HepG2 (cell line): ENCODE measurements around the gene ANO6.

ENCODE experiments used
- CBX2 ChIP-seq, 2 experiments: fragments of 200-600 bp in 1 of 2; sonication (generic); formaldehyde crosslinking in 1 of 2; IDR thresholded peaks; 2 replicates each; pipeline versions ENCODE4 v1.7.0 to v1.8.1; 2018 to 2022; ENCODE audit warnings: low read depth in 2 of 2, low read length in 1 of 2, mild to moderate bottlenecking in 1 of 2, missing genetic modification reagents in 1 of 2
- POLR2A ChIP-seq, 2 experiments: IDR thresholded peaks; 2 replicates each; pipeline ENCODE4 v1.6.1; 2011; ENCODE audit warnings: low read depth in 2 of 2, low read length in 2 of 2, mild to moderate bottlenecking in 1 of 2, moderate library complexity in 1 of 2; ENCODE audit not compliant: insufficient read depth in 1 of 2
- POLR2AphosphoS5 ChIP-seq: IDR thresholded peaks from 2 replicates; pipeline ENCODE4 v1.6.1; 2012; ENCODE audit warnings: low read depth, low read length
- XRCC5 ChIP-seq: fragments of 200-400 bp; formaldehyde crosslinking; optimal IDR thresholded peaks from 2 replicates; pipeline ENCODE3; 2017; ENCODE audit warnings: mild to moderate bottlenecking, low read length
- ZNF501 ChIP-seq: sonication (generic); formaldehyde crosslinking; IDR thresholded peaks from 2 replicates; pipeline ENCODE4 v1.5.1; 2020; ENCODE audit warnings: mild to moderate bottlenecking, moderate library complexity, missing genetic modification reagents
- ZNF75D ChIP-seq: sonication (generic); formaldehyde crosslinking; IDR thresholded peaks from 2 replicates; pipeline ENCODE4 v1.8.1; 2023; ENCODE audit warnings: missing genetic modification reagents, mild to moderate bottlenecking, borderline replicate concordance
- TF ChIP-seq, protein P1 (sequence below): sonication (generic); formaldehyde crosslinking; IDR thresholded peaks from 2 replicates; pipeline ENCODE4 v1.8.0; 2022; ENCODE audit warnings: mild to moderate bottlenecking, missing genetic modification reagents, borderline replicate concordance
- TF ChIP-seq, protein P2 (sequence below): sonication (generic); formaldehyde crosslinking; IDR thresholded peaks from 2 replicates; pipeline ENCODE4 v1.8.0; 2022; ENCODE audit warnings: missing genetic modification reagents, mild to moderate bottlenecking, borderline replicate concordance

DNA sequence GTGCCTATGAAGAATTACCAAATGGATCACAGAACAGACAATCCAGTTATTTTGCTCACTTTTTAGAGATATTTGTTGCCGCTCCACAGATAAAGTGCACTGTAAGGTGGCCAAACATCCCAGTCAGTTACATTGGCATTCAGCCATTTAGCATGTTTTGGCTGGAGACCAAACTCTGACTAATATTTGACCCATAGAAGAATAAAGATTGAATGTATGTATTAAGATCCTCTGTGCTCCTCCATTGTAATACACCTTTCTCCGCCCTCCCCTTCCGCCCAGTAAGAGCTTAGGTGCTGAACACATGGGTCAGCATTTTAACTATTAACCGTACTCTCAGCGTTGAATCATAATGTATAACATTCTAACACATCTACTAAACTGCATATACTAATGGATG is 163.4 kb downstream of the ANO6 start:
- TF ChIP-seq POLR2A (IDR thresholded peaks at IDR 0.05; ENCODE audit: insufficient read depth in 1 of 2, low read depth in 2 of 2, low read length in 2 of 2) (no peak), CBX2 (IDR thresholded peaks at IDR 0.05; ENCODE audit: low read depth, low read length) (no peak), CBX2 (CRISPR knock-in tag; IDR thresholded peaks at IDR 0.05; ENCODE audit: low read depth) (no peak), ZNF75D (no peak), ZNF501 (CRISPR knock-in tag) (no peak), POLR2AphosphoS5 (no peak), XRCC5 (no peak)
- TF ChIP-seq, protein P1, sequence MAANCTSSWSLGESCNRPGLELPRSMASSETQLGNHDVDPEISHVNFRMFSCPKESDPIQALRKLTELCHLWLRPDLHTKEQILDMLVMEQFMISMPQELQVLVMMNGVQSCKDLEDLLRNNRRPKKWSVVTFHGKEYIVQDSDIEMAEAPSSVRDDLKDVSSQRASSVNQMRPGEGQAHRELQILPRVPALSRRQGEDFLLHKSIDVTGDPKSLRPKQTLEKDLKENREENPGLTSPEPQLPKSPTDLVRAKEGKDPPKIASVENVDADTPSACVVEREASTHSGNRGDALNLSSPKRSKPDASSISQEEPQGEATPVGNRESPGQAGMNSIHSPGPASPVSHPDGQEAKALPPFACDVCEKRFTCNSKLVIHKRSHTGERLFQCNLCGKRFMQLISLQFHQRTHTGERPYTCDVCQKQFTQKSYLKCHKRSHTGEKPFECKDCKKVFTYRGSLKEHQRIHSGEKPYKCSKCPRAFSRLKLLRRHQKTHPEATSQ: no peak
- TF ChIP-seq, protein P2, sequence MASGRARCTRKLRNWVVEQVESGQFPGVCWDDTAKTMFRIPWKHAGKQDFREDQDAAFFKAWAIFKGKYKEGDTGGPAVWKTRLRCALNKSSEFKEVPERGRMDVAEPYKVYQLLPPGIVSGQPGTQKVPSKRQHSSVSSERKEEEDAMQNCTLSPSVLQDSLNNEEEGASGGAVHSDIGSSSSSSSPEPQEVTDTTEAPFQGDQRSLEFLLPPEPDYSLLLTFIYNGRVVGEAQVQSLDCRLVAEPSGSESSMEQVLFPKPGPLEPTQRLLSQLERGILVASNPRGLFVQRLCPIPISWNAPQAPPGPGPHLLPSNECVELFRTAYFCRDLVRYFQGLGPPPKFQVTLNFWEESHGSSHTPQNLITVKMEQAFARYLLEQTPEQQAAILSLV: no peak
